Measurements from ENCODE around the gene ZC3H10. TPM values are rescaled to one million over a fixed set of nuclear protein-coding genes. Genes with fewer than 3 reads are reported as not detected.
"Not testable (repeated sequence)": the region's sequence is repeated elsewhere in the genome, so short reads cannot be mapped to it uniquely, and the experiment has no call there.

ZC3H10 gene
- polyA plus RNA-seq, 1 experiment, result 1.6 TPM

GRCh38 chr12:56152756-56153677, 35.0 kb downstream of the ZC3H10 start:
- Histone ChIP-seq H3K4me3 (ENCODE audit: low read depth, low read length) (peak overlapping the region; percentile 57), H3K36me3 (ENCODE audit: control insufficient read depth, insufficient read depth, low read length) (peaks cover 2% of the 10 kb centered on the region; the same call in 1 of the 2 replicates), H3K27me3 (ENCODE audit: control insufficient read depth, insufficient read depth, low read length) (no peaks in the 10 kb centered on the region)
- POLR2A ChIA-PET, result no interaction called here
- CTCF ChIA-PET, result no interaction called here
- TF ChIP-seq CTCF (IDR thresholded peaks at IDR 0.05; ENCODE audit: insufficient read depth, low read depth, low read length), result no peak
- no peak for DNase-seq (ENCODE audit: low read depth)

GRCh38 chr12:56153678-56154065, 35.6 kb downstream of the ZC3H10 start:
- H3K36me3 ChIP-seq (ENCODE audit: control insufficient read depth, insufficient read depth, low read length), result peaks cover 2% of the 10 kb centered on the region; the same call in 1 of the 2 replicates
- TF ChIP-seq CTCF (IDR thresholded peaks at IDR 0.05; ENCODE audit: insufficient read depth, low read depth, low read length), result no peak
- CTCF ChIA-PET, result interaction anchor here (1.8 kb wide), 1 partner anchor 36 kb away, joined by 7 read pairs; the partner anchor contains the start of gene SMARCC2
- DNase-seq (ENCODE audit: low read depth), result no peak
- H3K4me3 ChIP-seq (ENCODE audit: low read depth, low read length), result no peak overlapping the region
- H3K27me3 ChIP-seq (ENCODE audit: control insufficient read depth, insufficient read depth, low read length), result no peaks in the 10 kb centered on the region
- POLR2A ChIA-PET, result no interaction called here

- H3K4me3 ChIP-seq (ENCODE audit: low read depth, low read length), result no peak overlapping the region
- DNase-seq (ENCODE audit: low read depth), result no peak
- TF ChIP-seq CTCF (IDR thresholded peaks at IDR 0.05; ENCODE audit: insufficient read depth, low read depth, low read length), result no peak
- no peaks in the 10 kb centered on the region for H3K27me3 ChIP-seq (ENCODE audit: control insufficient read depth, insufficient read depth, low read length)
- ChIA-PET POLR2A (no interaction called here), CTCF (interaction anchor here (1.6 to 2.8 kb wide), 4 partner anchors 27 to 35 kb away, joined by 3 to 10 read pairs (median 7); partner anchors contain the start of genes ESYT1 and SMARCC2)
- peaks cover 2% of the 10 kb centered on the region; the same call in 1 of the 2 replicates for H3K36me3 ChIP-seq (ENCODE audit: control insufficient read depth, insufficient read depth, low read length)
These were observed 36.2 kb downstream of the ZC3H10 start for GRCh38 chr12:56154246-56154771.

- POLR2A ChIA-PET, result no interaction called here
- Histone ChIP-seq H3K27me3 (ENCODE audit: control insufficient read depth, insufficient read depth, low read length) (no peaks in the 10 kb centered on the region), H3K4me3 (ENCODE audit: low read depth, low read length) (no peak overlapping the region), H3K36me3 (ENCODE audit: control insufficient read depth, insufficient read depth, low read length) (peaks cover 5% of the 10 kb centered on the region)
- CTCF ChIA-PET, result interaction anchor here (1.6 to 2.8 kb wide), 4 partner anchors 28 to 35 kb away, joined by 3 to 10 read pairs (median 7); partner anchors contain the start of genes ESYT1 and SMARCC2
- DNase-seq (ENCODE audit: low read depth), result no peak
- no peak for TF ChIP-seq CTCF (IDR thresholded peaks at IDR 0.05; ENCODE audit: insufficient read depth, low read depth, low read length)
These were observed 36.8 kb downstream of the ZC3H10 start for GRCh38 chr12:56154818-56155217.

GRCh38 chr12:56155256-56155845, 37.3 kb downstream of the ZC3H10 start:
- ChIA-PET POLR2A (no interaction called here), CTCF (interaction anchor here (1.6 to 2.8 kb wide), 4 partner anchors 28 to 36 kb away, joined by 3 to 10 read pairs (median 7); partner anchors contain the start of genes ESYT1 and SMARCC2)
- H3K4me3 ChIP-seq (ENCODE audit: low read depth, low read length), result no peak overlapping the region
- TF ChIP-seq CTCF (IDR thresholded peaks at IDR 0.05; ENCODE audit: insufficient read depth, low read depth, low read length), result no peak
- H3K27me3 ChIP-seq (ENCODE audit: control insufficient read depth, insufficient read depth, low read length), result no peaks in the 10 kb centered on the region
- peaks cover 10% of the 10 kb centered on the region for H3K36me3 ChIP-seq (ENCODE audit: control insufficient read depth, insufficient read depth, low read length)
- DNase-seq (ENCODE audit: low read depth), result no peak

GRCh38 chr12:56156464-56157200, 38.6 kb downstream of the ZC3H10 start:
- DNase-seq (ENCODE audit: low read depth); H3K27me3 ChIP-seq (ENCODE audit: control insufficient read depth, insufficient read depth, low read length); POLR2A ChIA-PET: not testable (repeated sequence)
- Histone ChIP-seq H3K4me3 (ENCODE audit: low read depth, low read length) (peak overlapping the region; percentile 64; the same call in 1 of the 2 replicates), H3K36me3 (ENCODE audit: control insufficient read depth, insufficient read depth, low read length) (peaks cover 21% of the 10 kb centered on the region)
- CTCF ChIA-PET, result interaction anchor here (0.6 to 2.8 kb wide), 3 partner anchors 30 to 67 kb away, joined by 3 to 10 read pairs (median 4); partner anchors contain the start of genes ESYT1 and SMARCC2

Measured in BJ (cell line).